ENCODE results near the gene MMP15.
"Not testable (repeated sequence)": the region's sequence is repeated elsewhere in the genome, so short reads cannot be mapped to it uniquely, and the experiment has no call there.

Gene MMP15

DNA sequence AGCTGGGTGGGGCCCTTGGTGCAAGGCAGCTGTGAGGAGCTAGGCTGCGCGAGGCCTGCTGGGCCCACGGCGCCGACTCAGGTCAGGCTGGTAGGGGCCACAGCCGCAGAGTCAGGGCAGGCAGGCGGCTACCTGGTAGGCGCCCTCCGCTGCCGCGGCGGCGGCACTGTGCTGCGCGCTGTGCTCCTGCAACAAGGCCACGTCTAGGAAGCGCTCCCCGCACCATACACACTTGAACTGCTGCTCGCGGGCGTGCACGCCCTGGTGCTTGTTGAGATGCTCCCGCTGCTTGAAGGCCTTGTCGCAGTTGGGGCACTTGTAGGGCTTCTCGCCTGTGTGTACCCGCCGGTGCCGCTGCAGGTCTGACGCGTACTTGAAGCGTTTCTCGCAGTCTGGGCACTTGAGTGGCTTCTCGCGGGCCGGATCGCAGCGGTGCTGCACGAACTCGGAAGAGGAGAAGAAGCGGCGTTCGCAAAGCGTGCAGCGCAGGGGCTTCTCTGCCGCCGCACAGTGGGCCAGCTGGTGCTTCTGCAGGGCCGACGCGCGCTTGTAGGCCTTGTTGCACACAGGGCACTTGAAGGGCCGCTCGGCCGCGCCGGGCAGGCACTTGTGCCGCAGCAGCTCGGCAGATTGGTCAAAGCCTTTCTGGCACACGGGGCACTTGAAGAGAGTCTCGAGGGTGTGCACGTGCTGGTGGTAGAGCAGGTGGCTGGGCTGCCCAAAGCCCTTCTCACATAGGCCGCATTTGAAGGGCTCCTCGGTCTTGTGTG lies 29.0 kb upstream of the MMP15 start:
- DNase-seq (ENCODE audit: low read depth, low spot score), result no peak

DNA sequence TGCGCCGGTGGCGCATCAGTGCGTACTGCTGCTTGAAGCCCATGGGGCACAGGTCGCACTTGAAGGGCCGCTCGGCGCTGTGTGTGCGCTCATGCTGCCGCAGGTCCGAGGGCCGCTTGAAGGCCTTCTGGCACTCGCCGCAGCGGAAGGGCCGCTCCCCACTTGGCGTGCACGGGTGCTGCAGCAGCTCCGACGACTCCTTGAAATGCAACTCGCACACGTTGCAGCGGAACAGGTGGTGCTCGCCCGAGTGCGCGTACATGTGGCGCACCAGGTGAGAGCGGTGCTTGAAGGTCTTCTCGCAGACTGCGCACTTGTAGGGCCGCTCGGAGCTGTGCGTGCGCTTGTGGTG lies 28.4 kb upstream of the MMP15 start:
- DNase-seq (ENCODE audit: low read depth, low spot score), result no peak

DNA sequence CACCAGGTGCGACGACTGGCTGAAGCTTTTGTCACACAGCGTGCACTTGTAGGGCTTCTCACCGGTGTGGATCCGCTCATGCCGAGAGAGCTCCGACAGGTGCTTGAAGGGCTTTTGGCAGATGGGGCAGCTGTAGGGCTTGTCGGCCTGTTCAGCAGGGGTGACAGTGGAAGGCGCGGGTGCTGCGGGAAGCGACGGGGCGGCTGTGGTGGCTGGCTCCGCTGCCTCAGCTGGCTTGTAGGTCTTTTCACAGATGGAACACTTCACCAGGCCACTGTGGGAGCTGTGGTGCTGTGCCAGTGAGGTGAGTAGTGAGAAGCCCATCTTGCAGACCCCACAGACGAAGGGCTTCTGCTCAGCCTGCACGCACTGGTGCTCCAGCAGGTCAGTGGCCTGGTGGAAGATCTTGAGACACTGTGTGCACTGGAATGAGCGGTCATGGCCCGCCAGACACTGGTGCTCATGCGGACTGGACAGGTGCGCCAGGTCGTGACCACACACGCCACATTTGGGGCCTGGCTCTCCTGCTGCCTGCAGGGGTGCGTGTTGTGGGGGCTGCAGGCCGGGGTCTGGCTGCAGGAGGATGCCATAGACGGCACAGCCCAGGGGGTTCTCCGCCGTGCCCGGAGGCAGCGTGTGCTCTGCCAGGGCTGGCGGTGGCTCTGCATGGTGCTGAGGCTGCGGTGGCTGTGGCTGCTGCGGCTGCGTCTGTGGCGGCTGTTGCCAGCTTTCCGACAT lies 27.9 kb upstream of the MMP15 start:
- DNase-seq (ENCODE audit: low read depth, low spot score), result no peak

DNA sequence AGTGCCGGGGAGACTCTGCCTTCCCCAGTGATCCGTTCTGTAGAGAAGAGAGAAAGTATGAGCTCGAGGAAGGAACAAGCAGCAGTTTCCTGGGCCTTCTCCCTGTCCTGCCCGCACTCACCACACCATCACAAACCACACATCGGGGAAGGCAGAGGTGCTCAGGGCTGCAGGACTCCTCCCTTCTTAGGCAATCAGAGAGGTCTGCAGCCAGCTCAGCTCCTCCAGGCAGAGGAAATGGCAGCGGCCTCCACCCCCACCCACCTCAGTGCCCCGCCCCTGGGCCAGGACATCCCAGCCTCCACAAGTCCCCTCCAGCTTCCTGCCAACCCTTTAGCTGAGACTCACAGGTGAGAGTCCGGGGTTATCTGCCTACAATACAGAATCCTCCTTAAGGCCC lies 27.1 kb upstream of the MMP15 start:
- DNase-seq (ENCODE audit: low read depth, low spot score), result no peak

DNA sequence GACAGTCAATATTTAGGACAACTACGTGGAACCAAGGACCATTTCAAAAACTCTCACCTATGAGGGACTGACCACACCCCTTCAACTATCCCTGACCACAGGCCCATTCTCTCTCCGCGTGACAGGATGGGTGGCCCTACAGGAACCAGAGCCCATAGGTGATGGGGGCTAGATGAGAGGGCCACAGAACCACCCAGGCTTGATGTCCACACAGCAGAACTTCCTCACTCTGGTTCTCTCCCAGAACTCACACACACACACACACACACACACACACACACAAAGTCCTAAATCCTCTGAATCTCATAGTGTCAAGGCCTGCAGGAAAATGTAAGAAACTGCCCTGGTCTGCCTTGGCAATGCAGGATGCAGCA lies 26.6 kb upstream of the MMP15 start:
- no peak for DNase-seq (ENCODE audit: low read depth, low spot score)

DNA sequence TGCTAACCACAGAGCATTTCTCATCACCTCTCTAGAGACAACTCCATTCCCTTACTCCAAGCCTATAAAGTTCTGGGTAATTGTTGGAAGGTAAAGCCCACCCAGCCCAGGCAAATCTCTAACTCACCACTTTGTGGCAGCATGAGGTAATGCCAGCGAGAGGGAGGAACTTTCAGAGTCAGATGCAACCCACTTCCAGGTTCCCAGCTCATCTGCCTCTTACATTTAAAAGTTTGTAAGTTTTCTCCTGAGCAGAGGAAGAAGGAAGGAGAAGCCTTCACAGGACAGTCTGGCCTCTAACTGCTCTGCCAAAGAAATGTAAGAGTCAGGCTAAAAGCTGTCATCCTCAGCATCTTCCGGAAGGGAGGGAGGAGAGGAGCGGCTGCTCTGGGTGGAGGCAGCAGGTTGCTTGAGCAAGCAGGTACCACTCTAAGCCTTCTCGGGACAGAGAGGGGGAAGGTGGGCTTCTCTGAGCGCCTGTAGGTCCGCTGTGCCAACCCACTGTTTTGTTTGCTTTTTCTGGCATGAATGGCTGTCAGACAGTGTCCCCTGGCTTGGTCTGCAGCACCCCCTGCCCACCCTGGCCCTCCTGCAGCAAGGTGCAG lies 26.1 kb upstream of the MMP15 start:
- no peak for DNase-seq (ENCODE audit: low read depth, low spot score)

DNA sequence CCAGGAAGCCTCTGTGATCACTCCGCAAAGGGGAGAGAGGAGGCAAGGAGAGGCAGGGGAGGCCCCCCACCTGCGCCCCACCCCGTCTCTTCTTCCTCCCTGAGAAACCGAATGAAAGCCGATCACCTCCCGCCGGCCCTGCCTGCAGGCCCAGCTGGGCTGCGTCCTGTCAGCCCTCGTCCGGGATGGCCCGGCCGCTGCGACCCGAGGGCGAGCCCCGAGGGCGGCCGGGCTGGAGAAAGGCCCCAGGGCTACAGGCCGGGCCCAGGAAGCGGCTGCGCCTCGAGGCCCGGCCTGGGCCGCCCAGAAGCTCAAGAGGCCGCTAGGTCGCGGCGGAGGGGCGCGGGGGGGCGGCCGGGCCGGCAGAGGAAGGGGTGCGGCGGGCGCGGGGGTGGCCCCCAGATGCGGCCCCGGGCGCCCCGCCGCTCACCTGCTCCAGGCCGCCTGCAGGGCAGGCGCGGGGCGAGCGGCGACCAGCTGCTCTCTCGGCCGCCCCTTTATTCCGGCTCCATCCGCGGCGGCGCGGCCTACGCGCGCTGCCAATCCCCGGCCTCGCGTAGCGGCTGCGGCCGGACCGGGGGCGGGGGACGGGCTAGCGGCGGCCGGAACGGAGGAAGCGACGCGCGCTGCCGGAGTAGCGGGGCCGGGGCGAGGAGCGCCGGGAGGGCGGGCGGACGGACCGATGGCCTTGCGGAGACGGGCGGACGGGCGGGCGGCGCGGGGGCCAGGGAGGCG lies 25.4 kb upstream of the MMP15 start, which contains the start of gene ZNF319:
ZNF319 (minus strand) TSS at position 702 of the 735 bp plus-strand sequence. CDS start 2,407 bp downstream, outside the sequence.
- DNase-seq (ENCODE audit: low read depth, low spot score), result no peak

DNA sequence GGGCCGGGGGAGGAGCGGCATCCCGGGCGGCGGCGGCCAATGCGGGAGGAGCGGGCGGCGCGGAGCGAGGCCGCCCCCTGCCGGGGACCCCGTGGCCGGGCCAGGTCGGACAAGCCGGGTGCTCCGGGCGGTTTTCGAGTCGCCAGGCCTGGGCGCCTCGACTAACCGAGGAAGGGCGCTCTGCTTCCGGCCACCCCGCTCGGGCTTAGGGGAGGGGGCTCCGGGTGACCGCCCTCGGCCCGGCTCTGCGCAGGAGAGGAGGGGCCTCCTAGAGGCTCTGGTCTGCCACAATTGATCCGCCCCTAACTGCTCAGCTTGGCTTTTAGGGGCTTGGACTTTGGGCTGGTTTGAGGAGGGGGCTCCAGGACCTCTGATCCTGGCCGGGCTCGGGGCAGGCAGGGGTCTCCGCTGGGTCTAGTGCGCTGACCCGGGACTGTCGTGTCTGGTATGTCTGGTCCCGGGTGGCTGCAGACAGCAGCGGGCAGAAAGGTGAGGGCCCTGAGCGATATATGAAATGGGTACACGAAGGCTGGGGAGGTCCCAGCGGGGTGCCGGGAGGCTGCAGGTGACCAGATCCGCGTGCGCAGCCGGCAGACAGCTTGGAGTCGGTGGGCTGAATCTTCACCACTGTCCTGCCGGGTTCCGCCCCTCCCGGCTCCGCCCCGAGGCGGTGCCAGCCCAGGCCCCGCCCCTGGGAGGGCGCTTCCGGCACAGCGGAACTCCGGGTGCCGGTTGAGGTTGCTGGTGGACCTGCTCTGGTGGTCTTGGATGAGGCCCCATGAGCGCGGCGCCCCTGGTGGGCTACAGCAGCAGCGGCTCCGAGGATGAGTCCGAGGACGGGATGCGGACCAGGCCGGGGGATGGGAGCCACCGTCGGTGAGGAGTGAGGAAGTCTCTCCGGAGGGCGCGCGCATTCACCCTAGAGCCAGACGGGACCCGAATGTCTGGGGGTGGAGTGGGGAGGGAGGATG lies 24.6 kb upstream of the MMP15 start, which contains the start of gene USB1:
USB1 (plus strand) TSS at position 702 of the 971 bp plus-strand sequence; CDS start at position 779, 77 bp downstream.
- no peak for DNase-seq (ENCODE audit: low read depth, low spot score)

DNA sequence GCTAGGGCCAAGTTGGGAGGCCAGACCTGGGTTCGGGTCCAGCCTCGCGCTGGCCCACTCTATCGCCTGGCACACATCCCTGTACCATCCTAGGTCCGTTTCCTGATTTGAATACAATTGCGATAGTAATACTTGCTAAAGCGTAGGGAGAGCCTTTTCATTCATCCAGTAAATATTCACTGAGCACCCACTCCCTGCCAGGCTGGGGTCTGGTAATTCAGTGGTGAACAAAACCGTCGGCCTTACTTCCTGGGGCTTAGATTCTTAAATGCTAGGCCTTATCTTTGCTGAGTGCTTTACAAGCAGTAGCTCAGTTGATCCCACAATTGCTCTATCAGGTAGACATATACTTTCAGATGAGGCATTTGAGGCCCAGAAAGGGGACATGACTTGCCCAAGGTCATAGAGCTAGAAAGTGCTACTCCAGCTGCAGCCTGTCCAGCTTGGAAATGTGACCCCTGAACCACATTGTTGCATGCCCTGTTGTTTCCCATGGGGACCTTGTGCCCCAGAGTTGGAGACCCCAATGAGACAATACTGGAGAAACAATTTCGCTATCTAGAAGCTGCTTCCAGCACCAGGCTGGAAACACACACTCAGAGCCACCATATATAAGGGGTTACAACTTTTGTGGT lies 23.7 kb upstream of the MMP15 start:
- DNase-seq (ENCODE audit: low read depth, low spot score), result no peak

DNA sequence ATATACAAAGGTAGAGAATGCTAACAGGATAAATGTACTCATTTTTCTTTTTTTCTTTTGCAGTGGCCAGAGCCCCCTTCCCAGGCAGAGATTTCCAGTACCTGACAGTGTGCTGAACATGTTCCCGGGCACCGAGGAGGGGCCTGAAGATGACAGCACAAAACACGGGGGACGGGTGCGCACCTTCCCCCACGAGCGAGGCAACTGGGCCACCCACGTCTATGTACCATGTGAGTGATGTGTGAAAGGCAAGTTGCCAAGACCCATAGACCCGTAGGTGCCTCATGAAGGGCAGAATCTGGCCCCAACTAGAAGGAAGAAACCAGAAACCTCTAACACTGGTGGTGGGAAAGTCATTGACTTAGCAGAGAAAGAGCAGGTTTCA lies 23.1 kb upstream of the MMP15 start:
- no peak for DNase-seq (ENCODE audit: low read depth, low spot score)

DNA sequence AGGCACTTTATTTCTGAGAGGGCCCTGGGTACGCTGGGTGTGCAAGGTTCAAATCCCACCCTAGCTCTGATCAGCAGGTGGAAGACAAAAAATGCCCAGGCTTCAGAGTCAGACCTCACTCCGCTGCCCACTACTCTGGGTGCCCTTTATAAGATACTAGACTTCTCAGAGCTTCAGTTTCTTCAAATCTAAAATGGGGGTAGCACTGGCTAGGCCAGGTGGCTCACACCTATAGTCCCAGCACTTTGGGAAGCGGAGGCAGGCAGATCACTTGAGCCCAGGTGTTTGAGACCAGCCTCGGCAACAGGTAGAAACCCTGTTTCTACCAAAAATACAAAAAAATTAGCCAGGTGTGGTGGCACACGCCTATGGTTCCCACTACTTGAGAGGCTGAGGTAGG lies 22.6 kb upstream of the MMP15 start:
- DNase-seq (ENCODE audit: low read depth, low spot score), result no peak

DNA sequence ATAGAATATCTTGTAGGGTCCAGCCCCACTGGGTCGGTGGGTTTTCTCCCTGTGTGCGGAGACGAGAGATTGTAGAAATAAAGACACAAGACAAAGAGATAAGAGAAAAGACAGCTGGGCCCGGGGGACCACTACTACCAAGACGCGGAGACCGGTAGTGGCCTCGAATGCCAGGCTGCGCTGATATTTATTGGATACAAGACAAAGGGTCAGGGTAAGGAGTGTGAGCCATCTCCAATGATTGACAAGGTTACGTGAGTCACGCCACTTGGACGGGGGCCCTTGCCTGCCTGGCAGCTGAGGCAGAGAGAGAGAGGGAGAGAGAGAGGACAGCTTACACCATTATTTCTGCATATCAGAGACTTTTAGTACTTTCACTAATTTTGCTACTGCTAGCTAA lies 20.8 kb upstream of the MMP15 start:
- not testable (repeated sequence) for DNase-seq (ENCODE audit: low read depth, low spot score)

DNA sequence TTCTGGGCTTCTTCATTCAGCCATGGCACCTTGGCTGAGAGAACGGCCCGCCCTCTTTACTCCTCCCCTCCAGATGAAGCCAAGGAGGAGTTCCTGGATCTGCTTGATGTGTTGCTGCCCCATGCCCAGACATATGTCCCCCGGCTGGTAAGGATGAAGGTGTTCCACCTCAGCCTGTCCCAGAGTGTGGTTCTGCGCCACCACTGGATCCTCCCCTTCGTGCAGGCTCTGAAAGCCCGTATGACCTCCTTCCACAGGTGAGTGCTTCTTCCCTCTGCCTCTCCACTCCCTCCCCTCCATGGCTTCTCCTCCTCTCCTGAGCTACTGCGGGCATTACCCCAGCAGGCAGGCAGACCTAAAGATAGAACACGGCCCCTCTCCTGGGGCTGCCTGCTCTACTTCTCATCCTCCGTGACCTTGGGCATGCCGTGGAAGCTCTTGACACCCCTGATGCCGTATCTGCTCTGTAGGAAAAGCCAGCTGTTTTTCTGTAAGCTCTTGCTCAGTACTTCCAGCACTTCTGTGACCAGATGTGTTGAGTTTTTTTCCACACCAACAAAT lies 15.6 kb upstream of the MMP15 start:
- DNase-seq (ENCODE audit: low read depth, low spot score), result no peak

DNA sequence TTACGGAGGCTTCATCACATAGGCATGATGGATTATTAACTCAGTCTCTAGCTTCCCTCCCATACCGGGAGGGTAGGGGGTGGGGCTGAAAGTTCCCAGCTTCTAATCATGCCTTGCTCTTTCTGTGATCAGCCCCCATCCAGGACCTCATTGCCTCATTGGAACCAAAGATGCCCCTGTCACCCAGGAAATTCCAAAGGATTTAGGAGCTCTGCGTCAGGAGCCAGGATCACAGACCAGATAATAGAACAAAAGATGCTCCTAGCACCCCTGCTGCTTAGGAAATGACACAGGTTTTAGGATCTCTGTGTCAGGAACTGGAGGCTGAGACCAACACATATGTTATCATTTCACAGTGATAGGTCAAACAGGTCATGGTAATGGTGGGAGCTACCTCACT lies 14.7 kb upstream of the MMP15 start:
- no peak for DNase-seq (ENCODE audit: low read depth, low spot score)

DNA sequence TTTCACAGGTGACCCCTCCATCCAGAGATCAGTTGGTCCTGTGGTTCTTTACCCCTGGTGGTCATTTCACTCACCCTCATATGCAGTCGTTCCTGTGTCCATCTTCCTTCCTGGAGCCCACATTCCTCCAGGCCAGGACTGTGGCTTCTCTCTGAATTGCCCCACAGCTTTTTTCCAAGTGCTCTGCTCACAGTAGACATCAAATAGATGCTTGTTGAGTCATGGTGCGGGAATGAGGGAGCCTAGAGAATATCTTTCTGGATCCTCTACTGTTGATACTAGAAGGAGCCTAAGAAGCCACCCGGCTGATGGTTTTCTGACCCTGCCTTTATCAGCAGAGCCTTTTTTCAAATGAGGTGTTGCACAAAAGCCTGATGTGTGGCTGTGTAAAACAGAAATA lies 13.9 kb upstream of the MMP15 start:
- DNase-seq (ENCODE audit: low read depth, low spot score), result no peak

DNA sequence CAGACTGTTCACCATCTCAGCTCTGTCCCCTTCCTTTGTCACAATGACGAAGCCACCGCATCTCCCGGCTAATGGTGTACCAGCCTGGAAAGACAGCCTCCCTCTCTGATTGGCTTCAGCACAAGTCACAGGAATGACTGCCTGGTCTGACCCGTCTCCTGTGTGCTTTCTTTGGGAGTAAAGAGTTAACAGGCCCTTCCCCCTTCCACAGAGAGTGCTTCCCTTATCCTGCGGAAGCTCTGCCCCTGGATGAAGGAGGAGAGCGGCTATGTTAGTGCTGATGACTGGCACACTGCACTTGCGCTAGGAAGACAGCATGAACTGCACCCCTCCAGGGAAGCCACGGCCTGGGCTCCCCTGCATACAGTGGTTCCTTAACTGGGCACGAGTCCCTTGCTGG lies 13.1 kb upstream of the MMP15 start:
- DNase-seq (ENCODE audit: low read depth, low spot score), result no peak

DNA sequence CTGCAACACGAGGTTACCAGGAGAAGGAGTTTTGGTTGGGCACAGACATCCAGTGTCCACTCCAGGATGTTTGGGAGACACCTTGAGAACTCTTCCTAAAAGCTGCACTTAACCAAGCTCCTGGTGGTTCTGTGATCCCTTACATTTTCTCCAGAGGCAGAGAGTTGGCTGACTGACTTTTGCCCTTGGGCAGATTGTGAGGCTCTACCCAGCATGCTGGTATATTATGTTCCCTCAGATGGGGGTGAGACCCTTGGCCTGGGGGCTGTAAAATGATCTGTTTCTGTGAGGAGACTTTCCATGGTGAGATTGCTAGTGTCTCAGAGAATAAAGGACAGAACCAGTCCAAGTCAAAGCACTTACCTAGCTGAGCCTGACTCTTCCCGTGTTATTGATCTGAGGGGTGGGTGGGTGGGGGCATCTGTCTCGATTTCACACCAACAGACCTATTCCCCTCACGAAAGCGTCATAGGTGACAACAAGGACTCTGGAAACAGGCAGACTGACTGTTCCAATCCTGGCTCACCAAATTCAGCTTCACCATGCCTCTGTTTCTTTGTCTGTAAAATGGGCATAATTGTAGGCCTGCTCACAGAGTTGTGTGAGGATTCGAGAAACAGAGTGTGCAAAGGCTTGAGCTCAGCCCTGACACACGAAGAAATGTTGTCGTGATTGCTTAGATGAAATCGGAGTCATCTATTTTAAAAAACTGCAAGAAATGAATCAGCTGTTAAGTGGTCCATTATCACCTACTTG lies 12.2 kb upstream of the MMP15 start:
- no peak for DNase-seq (ENCODE audit: low read depth, low spot score)

DNA sequence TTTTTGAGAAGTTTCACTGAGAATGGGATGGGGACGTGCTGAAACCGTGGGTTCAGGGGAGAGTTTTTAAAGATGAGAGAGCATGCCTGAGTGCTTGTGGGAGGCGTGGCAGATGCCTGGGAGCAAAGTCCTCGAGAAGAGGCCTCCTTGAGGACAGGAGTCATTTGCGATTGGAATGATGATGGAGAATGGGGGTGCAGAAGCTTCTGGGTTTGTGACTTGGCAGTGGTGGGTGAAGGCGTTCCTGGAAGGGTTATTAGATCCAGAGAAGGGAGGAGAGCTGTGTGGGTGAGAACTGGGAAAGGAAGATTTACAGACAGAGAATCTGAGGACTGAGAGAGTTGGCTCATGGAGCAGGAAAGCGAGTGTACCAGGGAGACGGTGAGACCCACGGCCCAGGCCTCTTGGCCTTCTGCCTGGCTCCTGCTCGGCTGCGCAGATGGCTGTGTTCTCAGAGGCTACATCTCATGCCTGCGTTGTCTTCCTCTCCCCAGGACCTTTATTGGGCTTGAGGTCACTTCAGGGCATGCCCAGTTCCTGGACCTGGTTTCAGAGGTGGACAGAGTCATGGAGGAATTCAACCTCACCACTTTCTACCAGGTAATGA lies 8.6 kb upstream of the MMP15 start:
- DNase-seq (ENCODE audit: low read depth, low spot score), result no peak

DNA sequence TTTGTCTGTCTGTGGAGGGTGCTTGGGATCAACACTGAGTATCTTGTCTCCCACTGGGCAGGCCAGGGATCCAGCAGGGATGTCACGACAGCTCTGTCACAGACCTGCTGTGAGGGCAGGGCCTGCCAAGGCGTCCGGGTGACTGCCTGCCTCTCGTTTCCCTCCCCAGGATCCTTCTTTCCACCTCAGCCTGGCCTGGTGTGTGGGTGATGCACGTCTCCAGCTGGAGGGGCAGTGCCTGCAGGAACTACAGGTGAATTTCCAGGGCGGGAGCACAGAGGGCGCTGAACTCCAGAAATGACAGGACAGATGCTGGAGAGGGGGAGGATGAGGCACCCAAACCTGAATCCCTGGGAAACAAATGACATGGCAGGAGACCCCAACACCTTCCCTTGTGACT lies 6.8 kb upstream of the MMP15 start:
- DNase-seq (ENCODE audit: low read depth, low spot score), result no peak

Data from smooth muscle cell of the brain vasculature (primary cell).